Nephron progenitor cell (in vitro differentiated cells): ENCODE measurements around the gene TRAF3.

Experiments
- DNase-seq: peaks from one replicate; pipeline ENCODE4 v3.0.0; 2021
- H3K27ac Mint-ChIP-seq: 2 replicates; pipeline ENCODE4 v1.8.0; 2021; ENCODE audit warnings: mild to moderate bottlenecking, moderate library complexity, mixed read lengths
- H3K27me3 Mint-ChIP-seq: 2 replicates; pipeline ENCODE4 v1.8.0; 2021; ENCODE audit warnings: mild to moderate bottlenecking, low read depth, mixed read lengths; ENCODE audit not compliant: poor library complexity
- H3K36me3 Mint-ChIP-seq: 2 replicates; pipeline ENCODE4 v1.8.0; 2021; ENCODE audit warnings: low read depth, mixed read lengths
- H3K4me1 Mint-ChIP-seq: 2 replicates; pipeline ENCODE4 v1.8.0; 2021; ENCODE audit warnings: mixed read lengths
- H3K4me3 Mint-ChIP-seq: 2 replicates; pipeline ENCODE4 v1.8.0; 2021; ENCODE audit warnings: mild to moderate bottlenecking, moderate library complexity, mixed read lengths
- H3K9me3 Mint-ChIP-seq: 2 replicates; pipeline ENCODE4 v1.8.0; 2021; ENCODE audit warnings: mild to moderate bottlenecking, moderate library complexity, mixed read lengths
- TF ChIP-seq, protein P1 (sequence below): fragments of 200-600 bp; sonication (generic); IDR thresholded peaks from 2 replicates; pipeline ENCODE4 v1.5.0; 2021; ENCODE audit warnings: antibody characterized with exemption

The TRAF3 gene

DNA sequence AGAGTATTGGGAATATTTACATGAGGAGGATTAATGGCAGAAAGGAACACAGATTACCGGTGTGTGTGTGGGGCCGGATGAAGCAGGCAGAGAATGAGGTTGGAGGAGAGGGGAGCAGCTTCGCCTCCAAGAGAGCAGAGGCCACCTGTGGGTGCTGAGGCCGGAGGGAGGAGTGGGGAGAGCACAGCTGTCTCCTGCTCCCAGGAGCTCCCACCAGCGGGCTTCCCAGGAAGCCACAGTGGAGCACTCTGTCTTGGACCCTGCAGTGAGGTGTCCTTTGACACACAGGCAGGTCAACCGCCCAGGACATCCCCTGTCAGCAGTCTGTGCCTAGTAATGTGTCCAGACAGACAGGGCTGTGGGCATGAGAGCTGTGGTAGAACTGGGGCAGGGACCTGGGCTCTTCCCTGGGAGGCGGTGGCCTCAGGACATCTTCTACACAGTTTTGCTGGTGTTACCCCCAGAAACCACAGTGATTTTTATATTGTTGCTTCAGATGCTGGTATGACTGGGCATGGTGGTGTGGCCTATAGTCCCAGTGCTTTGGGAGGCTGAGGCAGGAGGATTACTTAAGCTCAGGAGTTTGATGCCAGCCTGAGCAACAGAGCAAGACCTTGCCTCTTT, 126.8 kb downstream of the TRAF3 start:
- Mint-ChIP-seq H3K4me1 (peaks cover 28% of the 10 kb centered on the region), H3K27me3 (peaks cover 4% of the 10 kb centered on the region), H3K4me3 (no peak overlapping the region), H3K36me3 (peaks cover 58% of the 10 kb centered on the region), H3K9me3 (peaks cover 21% of the 10 kb centered on the region), H3K27ac (no peak overlapping the region)
- TF ChIP-seq, protein P1, sequence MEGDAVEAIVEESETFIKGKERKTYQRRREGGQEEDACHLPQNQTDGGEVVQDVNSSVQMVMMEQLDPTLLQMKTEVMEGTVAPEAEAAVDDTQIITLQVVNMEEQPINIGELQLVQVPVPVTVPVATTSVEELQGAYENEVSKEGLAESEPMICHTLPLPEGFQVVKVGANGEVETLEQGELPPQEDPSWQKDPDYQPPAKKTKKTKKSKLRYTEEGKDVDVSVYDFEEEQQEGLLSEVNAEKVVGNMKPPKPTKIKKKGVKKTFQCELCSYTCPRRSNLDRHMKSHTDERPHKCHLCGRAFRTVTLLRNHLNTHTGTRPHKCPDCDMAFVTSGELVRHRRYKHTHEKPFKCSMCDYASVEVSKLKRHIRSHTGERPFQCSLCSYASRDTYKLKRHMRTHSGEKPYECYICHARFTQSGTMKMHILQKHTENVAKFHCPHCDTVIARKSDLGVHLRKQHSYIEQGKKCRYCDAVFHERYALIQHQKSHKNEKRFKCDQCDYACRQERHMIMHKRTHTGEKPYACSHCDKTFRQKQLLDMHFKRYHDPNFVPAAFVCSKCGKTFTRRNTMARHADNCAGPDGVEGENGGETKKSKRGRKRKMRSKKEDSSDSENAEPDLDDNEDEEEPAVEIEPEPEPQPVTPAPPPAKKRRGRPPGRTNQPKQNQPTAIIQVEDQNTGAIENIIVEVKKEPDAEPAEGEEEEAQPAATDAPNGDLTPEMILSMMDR: no peak
- DNase-seq: no peak

GRCh38 chr14:102905116-102906108, 128.2 kb downstream of the TRAF3 start:
- peak overlapping the region; percentile 54 for H3K27ac Mint-ChIP-seq
- no peak overlapping the region for H3K4me3 Mint-ChIP-seq
- TF ChIP-seq, protein P1: no peak
- H3K4me1 Mint-ChIP-seq: peaks cover 33% of the 10 kb centered on the region
- no peak for DNase-seq
- peaks cover 21% of the 10 kb centered on the region for H3K9me3 Mint-ChIP-seq
- H3K27me3 Mint-ChIP-seq: peaks cover 4% of the 10 kb centered on the region
- H3K36me3 Mint-ChIP-seq: peaks cover 52% of the 10 kb centered on the region

- TF ChIP-seq, protein P1: no peak
- Mint-ChIP-seq H3K4me3 (no peak overlapping the region), H3K27ac (no peak overlapping the region), H3K36me3 (peaks cover 52% of the 10 kb centered on the region), H3K4me1 (peaks cover 40% of the 10 kb centered on the region), H3K27me3 (no peaks in the 10 kb centered on the region), H3K9me3 (peaks cover 21% of the 10 kb centered on the region)
- no peak for DNase-seq
Observed at GRCh38 chr14:102906616-102907302, 129.5 kb downstream of the TRAF3 start.

DNA sequence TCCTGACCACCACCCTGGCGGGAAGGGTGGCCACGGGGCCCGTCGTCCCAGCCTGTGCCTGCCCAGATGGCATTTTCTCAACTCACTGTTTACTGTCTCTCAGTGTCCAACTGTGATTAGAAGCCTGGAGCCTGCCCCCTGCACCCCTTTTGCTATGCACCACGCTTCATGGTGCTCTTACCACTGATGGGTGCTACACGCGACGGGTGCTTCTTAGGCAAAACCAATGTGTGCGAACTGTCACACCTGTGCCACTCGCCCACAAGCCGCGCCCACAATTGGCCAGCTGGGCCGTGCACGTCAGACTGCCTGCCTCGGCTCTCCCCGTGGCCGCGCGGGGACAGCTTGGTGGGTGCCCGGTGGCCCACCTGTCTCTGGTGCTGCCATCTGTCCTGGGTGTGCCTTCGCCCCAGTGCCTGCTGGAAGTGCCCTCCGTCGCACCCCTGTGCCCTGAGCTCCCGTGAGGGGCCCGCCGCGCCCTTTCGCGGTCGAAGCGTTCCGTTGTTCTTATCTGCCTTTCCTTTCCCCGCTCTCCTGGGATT, 130.1 kb downstream of the TRAF3 start:
- no peak for DNase-seq
- peaks cover 52% of the 10 kb centered on the region for H3K36me3 Mint-ChIP-seq
- H3K4me3 Mint-ChIP-seq: no peak overlapping the region
- H3K4me1 Mint-ChIP-seq: peaks cover 39% of the 10 kb centered on the region
- peaks cover 21% of the 10 kb centered on the region for H3K9me3 Mint-ChIP-seq
- H3K27me3 Mint-ChIP-seq: no peaks in the 10 kb centered on the region
- TF ChIP-seq, protein P1: no peak
- H3K27ac Mint-ChIP-seq: peak overlapping the region; percentile 68

DNA sequence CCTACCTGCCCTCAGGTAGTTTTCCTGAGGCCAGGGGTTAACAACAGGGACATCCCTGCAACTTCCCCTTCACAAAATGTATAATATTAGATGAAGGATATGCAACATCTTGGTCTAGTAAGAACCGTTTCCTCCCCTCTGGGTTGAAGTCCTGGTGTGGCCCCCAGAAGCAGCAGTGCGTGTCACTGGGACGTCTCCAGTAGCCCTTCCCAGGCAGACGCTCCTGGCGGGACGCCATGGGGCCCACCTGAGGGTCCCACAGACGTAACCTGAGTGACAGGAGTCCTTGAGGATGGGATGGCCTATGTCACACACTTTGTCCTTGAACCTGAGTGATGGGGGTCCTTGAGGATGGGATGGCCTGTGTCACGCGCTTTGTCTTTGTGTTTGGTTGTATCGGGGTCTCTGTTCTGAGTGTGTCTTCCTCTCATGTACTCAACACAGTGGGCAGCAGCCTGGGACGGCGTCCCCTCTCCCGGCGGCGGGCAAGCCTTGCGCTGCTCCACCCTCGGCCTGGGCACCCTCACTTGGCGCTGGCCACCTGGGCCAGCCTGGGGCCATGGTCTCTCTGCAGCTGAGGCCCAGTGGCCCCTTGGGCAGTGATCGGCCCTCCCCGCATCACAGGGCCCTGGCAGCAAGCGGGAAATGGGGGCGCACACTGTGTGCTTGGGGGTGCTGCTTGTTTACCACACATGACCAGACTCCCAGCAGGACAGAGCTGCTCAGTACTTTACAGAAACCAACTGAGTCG, 130.9 kb downstream of the TRAF3 start:
- Mint-ChIP-seq H3K27me3 (no peaks in the 10 kb centered on the region), H3K9me3 (peaks cover 21% of the 10 kb centered on the region), H3K4me3 (no peak overlapping the region), H3K36me3 (peaks cover 49% of the 10 kb centered on the region), H3K4me1 (peaks cover 32% of the 10 kb centered on the region), H3K27ac (peak overlapping the region; percentile 68)
- TF ChIP-seq, protein P1: no peak
- DNase-seq: no peak
